Gastrocnemius medialis (tissue), 4 donors: Measurements from ENCODE around the gene IL27RA.

Experiments used
- POLR2A ChIP-seq, 2 donors: fragments of 450-650 bp; IDR thresholded peaks; one replicate each; pipeline ENCODE4 v1.6.1; 2017; ENCODE audit warnings: antibody characterized with exemption in 2 of 2, mild to moderate bottlenecking in 2 of 2, moderate library complexity in 2 of 2
- TF ChIP-seq, protein P1 (sequence below), 5 experiments: fragments of 450-650 bp in 3 of 5; fragments of 200-600 bp in 2 of 5; sonication (generic) in 2 of 5; IDR thresholded peaks in 4 of 5; conservative IDR thresholded peaks in 1 of 5; 1 replicate in 4 of 5; 2 replicates in 1 of 5; pipeline ENCODE4 v1.5.1; 2016 to 2019; ENCODE audit warnings: antibody characterized with exemption in 5 of 5, mild to moderate bottlenecking in 3 of 5, moderate library complexity in 3 of 5

DNA sequence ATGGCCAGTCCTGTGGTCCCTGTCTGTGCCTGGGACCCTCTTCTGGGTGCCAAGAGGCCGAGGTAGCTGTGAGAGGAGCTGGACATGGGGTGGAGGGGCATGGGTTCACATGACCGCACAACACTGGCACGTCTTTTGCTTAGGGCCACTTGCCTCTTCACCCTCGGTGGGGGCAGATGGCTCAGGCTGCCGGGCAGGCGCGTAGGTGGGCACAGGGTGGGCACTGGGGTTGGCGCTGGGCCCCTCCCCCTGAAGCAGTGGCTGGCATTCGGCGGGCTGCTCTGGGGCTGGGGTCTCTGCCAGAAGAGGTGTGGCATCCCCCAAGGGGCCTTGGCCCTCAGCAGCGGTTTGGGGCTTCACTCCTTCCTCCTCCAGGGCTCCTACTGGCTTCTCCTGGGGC lies 21.9 kb downstream of the IL27RA start:
- TF ChIP-seq, protein P1, sequence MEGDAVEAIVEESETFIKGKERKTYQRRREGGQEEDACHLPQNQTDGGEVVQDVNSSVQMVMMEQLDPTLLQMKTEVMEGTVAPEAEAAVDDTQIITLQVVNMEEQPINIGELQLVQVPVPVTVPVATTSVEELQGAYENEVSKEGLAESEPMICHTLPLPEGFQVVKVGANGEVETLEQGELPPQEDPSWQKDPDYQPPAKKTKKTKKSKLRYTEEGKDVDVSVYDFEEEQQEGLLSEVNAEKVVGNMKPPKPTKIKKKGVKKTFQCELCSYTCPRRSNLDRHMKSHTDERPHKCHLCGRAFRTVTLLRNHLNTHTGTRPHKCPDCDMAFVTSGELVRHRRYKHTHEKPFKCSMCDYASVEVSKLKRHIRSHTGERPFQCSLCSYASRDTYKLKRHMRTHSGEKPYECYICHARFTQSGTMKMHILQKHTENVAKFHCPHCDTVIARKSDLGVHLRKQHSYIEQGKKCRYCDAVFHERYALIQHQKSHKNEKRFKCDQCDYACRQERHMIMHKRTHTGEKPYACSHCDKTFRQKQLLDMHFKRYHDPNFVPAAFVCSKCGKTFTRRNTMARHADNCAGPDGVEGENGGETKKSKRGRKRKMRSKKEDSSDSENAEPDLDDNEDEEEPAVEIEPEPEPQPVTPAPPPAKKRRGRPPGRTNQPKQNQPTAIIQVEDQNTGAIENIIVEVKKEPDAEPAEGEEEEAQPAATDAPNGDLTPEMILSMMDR (IDR thresholded peaks at IDR 0.05 in 4 of 5, conservative IDR thresholded peaks at IDR 0.05 in 1 of 5): no peak
- no peak for TF ChIP-seq POLR2A (IDR thresholded peaks at IDR 0.05)
